CD4-positive, alpha-beta T cell treated with Interleukin-15 for 1 hour (primary cell): ENCODE results near the gene MLXIP.
"Not testable (repeated sequence)": the region's sequence is repeated elsewhere in the genome, so short reads cannot be mapped to it uniquely, and the experiment has no call there.

Source experiments
- DNase-seq: peaks from one replicate; pipeline ENCODE4 v3.0.0-alpha.2; 2020

The MLXIP gene

GRCh38 chr12:122158700-122159285, 80.2 kb downstream of the MLXIP start:
- DNase-seq = no peak

- DNase-seq = no peak
Observed at GRCh38 chr12:122159882-122160281, 81.3 kb downstream of the MLXIP start.

- DNase-seq = no peak
Observed at GRCh38 chr12:122160761-122161160, 82.2 kb downstream of the MLXIP start.

GRCh38 chr12:122161682-122162081, 83.1 kb downstream of the MLXIP start:
- DNase-seq = no peak

GRCh38 chr12:122162976-122163375, 84.4 kb downstream of the MLXIP start:
- DNase-seq = no peak

GRCh38 chr12:122166422-122167349, 88.1 kb downstream of the MLXIP start:
- no peak for DNase-seq

- no peak for DNase-seq
Observed at GRCh38 chr12:122167356-122167925, 88.9 kb downstream of the MLXIP start.

- DNase-seq = no peak
Observed at GRCh38 chr12:122168492-122168891, 89.9 kb downstream of the MLXIP start.

GRCh38 chr12:122171399-122171798, 92.8 kb downstream of the MLXIP start:
- DNase-seq = no peak

- DNase-seq = no peak
Observed at GRCh38 chr12:122172262-122172939, 93.8 kb downstream of the MLXIP start.

- DNase-seq = no peak
Observed at GRCh38 chr12:122174155-122174845, 95.7 kb downstream of the MLXIP start, which contains the start of gene IL31. Gene IL31 (minus strand): TSS chr12:122174221. CDS start chr12:122174172, 49 bp downstream.

- not testable (repeated sequence) for DNase-seq
Observed at GRCh38 chr12:122176473-122176872, 97.9 kb downstream of the MLXIP start.

GRCh38 chr12:122182887-122183587, 104.5 kb downstream of the MLXIP start, which contains the start of gene LRRC43:
Gene LRRC43 (plus strand): TSS chr12:122183123. CDS start chr12:122183145, 22 bp downstream.
- peak; percentile 32 for DNase-seq

- no peak for DNase-seq
Observed at GRCh38 chr12:122183588-122183940, 105.0 kb downstream of the MLXIP start.

- DNase-seq = peak; percentile 21
Observed at GRCh38 chr12:122184517-122184916, 106.0 kb downstream of the MLXIP start.

- DNase-seq = no peak
Observed at GRCh38 chr12:122185079-122185478, 106.5 kb downstream of the MLXIP start.

GRCh38 chr12:122185494-122186082, 107.0 kb downstream of the MLXIP start:
- DNase-seq = no peak

- DNase-seq = no peak
Observed at GRCh38 chr12:122187466-122187865, 108.9 kb downstream of the MLXIP start.

- no peak for DNase-seq
Observed at GRCh38 chr12:122189626-122190475, 111.3 kb downstream of the MLXIP start.
